Stimulated activated CD4-positive, alpha-beta T cell treated with anti-CD3 and anti-CD28 coated beads, Interleukin-15, amount 100 ng/mL, for 1 hour (primary cell): Measurements from ENCODE around the gene ALKBH1.
"Not testable (repeated sequence)": the region's sequence is repeated elsewhere in the genome, so short reads cannot be mapped to it uniquely, and the experiment has no call there.

Source experiments
- DNase-seq, 2 donors: peaks; one replicate each; pipeline ENCODE4 v3.0.0-alpha.2; 2020; ENCODE audit warnings: low read depth in 1 of 2, low spot score in 1 of 2

The ALKBH1 gene

GRCh38 chr14:77673193-77673592, 34.6 kb downstream of the ALKBH1 start:
- no peak for DNase-seq

GRCh38 chr14:77667331-77667730, 40.5 kb downstream of the ALKBH1 start:
- DNase-seq: no peak

GRCh38 chr14:77663293-77663692, 44.5 kb downstream of the ALKBH1 start:
- no peak for DNase-seq

- not testable (repeated sequence) for DNase-seq
These were observed 46.3 kb downstream of the ALKBH1 start for GRCh38 chr14:77661562-77661961.

GRCh38 chr14:77660754-77661153, 47.1 kb downstream of the ALKBH1 start:
- no peak for DNase-seq

GRCh38 chr14:77659831-77660230, 48.0 kb downstream of the ALKBH1 start:
- no peak for DNase-seq

GRCh38 chr14:77657280-77657679, 50.5 kb downstream of the ALKBH1 start:
- DNase-seq: no peak

- DNase-seq: no peak
These were observed 53.8 kb downstream of the ALKBH1 start for GRCh38 chr14:77654001-77654441.

GRCh38 chr14:77649326-77649725, 58.5 kb downstream of the ALKBH1 start:
- DNase-seq: no peak

- no peak for DNase-seq
These were observed 59.2 kb downstream of the ALKBH1 start for GRCh38 chr14:77648520-77649200.

GRCh38 chr14:77647853-77648252, 60.0 kb downstream of the ALKBH1 start:
- DNase-seq: no peak

- DNase-seq: no peak
These were observed 60.9 kb downstream of the ALKBH1 start for GRCh38 chr14:77646907-77647306.

- DNase-seq: no peak
These were observed 62.1 kb downstream of the ALKBH1 start for GRCh38 chr14:77645520-77646230.

GRCh38 chr14:77642407-77642806, 65.4 kb downstream of the ALKBH1 start:
- no peak for DNase-seq

GRCh38 chr14:77641534-77642341, 66.1 kb downstream of the ALKBH1 start:
- DNase-seq: peak; percentile 43 to 50

GRCh38 chr14:77640756-77641533, 66.9 kb downstream of the ALKBH1 start:
- no peak for DNase-seq

GRCh38 chr14:77638771-77639171, 69.1 kb downstream of the ALKBH1 start:
- DNase-seq: no peak

- not testable (repeated sequence) for DNase-seq
These were observed 72.0 kb downstream of the ALKBH1 start for GRCh38 chr14:77635869-77636268.

- not testable (repeated sequence) for DNase-seq
These were observed 72.4 kb downstream of the ALKBH1 start for GRCh38 chr14:77635466-77635865.

- no peak for DNase-seq
These were observed 77.7 kb downstream of the ALKBH1 start for GRCh38 chr14:77630111-77630510.

GRCh38 chr14:77625360-77625759, 82.5 kb downstream of the ALKBH1 start:
- DNase-seq: no peak
